EH (cell line): Measurements from ENCODE around the gene CSNK2A1.
A peak's percentile ranks its signal among the peaks of the same experiment; 100 is the strongest.
"Not testable (repeated sequence)": the region's sequence is repeated elsewhere in the genome, so short reads cannot be mapped to it uniquely, and the experiment has no call there.

Experiments
- DNase-seq: peaks from one replicate; pipeline ENCODE4 v3.0.0-alpha.2; 2015; ENCODE audit warnings: low read depth

The CSNK2A1 gene

GRCh38 chr20:543369-544152 lies at the start of gene CSNK2A1:
CSNK2A1 (minus strand) TSS chr20:543790; CDS start chr20:508551, 35,239 bp downstream.
- peak; percentile 95 for DNase-seq

DNA sequence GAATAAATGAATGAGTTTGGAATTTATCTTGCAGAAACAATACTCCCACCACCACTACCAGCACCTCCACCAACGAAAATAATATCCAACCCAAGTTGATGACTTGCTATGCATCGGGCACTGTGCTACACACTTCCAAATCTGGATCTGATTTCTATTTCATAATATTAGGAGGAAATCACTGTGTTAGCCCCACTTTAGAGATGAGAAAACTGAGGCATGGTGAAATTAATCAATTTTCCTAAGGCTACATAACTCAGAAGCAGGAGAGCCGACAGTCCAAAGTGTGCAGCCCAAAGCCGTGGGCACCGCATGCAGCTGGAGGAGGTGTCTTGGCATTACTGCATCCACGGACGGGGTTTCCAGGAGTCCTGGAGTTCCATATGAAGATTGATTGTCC lies 48.9 kb upstream of the CSNK2A1 start:
- no peak for DNase-seq

GRCh38 chr20:591941-592340 lies 48.4 kb upstream of the CSNK2A1 start:
- no peak for DNase-seq

- peak; percentile 10 for DNase-seq
Observed at GRCh38 chr20:588932-589672, 45.5 kb upstream of the CSNK2A1 start.

DNA sequence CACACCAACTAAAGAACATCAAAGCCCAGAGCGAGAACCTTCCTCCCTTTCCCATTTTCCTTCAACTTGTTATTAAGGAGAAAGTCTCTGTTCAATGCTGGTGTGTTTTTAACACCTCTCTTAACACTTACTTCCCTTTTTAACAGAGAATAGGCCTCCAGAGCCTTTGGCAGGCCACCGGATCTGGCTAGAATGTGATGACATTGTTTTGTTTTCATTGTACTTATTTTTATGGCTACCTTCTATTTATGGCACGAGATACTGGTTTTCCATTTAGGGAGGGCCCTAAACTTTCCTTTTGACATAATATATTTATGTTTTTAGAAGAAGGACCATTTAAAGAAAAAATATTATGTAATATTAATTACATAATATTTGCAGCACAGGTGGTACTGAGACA lies 44.9 kb upstream of the CSNK2A1 start:
- no peak for DNase-seq

- DNase-seq = no peak
Observed at GRCh38 chr20:584971-585301, 41.3 kb upstream of the CSNK2A1 start.

DNA sequence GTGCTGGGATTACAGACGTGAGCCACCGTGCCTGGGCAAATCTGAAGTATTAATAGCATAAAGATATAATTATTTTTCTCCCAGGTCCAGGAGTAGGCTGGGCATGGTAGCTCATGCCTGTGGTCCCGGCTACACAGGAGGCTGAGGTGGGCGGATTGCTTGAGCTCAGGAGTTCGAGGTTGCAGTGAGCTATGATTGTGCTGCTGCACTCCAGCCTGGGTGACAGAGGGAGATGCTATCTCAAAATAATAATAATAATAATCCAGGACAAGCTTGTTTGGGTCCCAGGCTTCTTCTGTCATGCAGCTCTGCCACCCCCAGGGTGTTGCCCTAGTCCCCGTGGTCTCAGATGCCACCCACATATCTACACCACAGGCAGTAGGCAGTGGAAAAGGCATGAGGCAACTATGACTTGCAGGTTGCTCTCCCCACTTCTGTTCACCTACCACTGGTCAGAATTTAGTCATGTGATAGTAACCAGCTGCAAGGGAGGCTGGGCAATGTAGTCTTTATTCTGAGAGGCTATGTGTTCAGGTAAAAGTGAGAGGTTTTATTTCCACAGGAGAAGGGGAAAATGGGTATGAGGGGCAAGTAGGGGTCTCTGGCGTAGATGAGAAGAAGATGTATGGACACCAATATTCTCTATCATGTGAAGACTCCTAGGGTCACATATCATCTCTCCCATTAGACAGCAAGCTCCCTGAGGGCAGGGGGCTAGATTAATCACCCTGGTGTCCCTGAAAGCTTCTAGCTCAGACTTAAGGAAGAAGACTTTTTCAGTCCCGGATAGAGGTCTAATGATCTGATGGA lies 40.8 kb upstream of the CSNK2A1 start:
- DNase-seq = no peak

DNA sequence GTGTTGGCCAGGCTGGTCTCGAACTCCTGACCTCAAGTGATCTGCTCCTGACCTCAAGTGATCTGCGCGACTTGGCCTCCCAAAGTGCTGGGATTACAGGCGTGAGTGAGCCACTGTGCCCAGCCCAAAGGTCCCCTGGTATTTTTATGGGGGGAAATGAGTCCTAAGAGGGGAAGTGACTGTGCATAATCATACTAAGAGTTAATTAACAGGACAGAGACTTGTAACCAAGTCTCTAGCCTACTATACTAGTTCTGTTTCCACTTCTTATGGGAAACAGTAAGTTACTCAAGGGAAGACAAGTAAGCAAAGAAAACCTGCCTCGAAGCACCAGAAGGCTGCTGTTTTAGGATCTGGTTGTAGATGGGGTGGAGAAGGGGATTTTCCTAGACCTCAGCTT lies 38.6 kb upstream of the CSNK2A1 start:
- no peak for DNase-seq

DNA sequence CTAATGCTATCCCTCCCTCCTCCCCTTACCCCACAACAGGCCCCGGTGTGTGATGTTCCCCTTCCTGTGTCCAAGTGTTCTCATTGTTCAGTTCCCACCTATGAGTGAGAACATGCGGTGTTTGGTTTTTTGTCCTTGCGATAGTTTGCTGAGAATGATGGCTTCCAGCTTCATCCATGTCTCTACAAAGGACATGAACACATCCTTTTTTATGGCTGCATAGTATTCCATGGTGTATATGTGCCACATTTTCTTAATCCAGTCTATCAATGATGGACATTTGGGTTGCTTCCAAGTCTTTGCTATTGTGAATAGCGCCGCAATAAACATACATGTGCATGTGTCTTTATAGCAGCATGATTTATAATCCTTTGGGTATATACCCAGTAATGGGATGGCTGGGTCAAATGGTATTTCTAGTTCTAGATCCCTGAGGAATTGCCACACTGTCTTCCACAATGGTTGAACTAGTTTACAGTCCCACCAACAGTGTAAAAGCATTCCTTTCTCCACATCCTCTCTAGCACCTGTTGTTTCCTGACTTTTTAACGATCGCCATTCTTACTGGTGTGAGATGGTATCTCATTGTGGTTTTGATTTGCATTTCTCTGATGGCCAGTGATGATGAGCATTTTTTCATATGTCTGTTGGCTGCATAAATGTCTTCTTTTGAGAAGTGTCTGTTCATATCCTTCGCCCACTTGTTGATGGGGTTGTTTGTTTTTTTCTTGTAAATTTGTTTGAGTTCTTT lies 35.5 kb upstream of the CSNK2A1 start:
- DNase-seq = not testable (repeated sequence)

GRCh38 chr20:577167-577791 lies 33.7 kb upstream of the CSNK2A1 start:
- DNase-seq = no peak

DNA sequence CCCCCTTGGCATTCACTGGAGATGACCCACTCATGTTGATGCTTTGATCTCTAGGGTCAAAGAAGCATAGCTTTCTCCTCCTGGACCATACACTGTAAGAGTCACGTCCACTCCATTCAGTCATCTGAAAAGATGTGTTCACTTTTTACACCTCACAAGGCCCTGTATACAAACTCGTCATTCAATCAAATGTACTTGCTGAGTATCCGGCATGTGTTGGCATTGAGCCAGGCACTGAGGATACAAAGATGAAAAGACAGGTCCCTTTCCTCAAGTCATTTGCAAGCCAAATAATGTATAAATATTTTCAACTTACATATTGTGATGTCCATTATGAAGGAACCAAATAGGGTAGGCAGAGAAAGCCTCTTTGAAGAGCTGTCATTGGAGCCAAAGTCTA lies 32.6 kb upstream of the CSNK2A1 start:
- DNase-seq = no peak

DNA sequence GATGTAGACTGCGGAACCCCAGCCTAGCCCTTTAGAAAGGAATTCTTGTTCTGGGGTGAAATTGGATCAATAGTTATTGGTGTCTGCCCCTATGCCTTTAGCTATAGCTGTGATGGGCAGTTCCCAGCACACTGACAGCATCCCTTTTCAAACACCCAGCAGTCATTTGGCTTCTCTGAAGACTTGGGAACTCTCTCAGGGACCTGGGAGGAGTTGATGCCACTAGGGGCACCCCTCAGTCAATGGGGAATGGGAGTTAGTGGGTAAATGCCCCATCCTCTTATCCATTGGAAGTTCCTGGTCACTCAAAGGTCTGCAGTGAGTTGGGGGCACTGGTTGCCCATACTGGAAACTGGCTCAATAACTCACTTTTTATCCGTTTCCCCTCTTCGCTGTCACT lies 31.6 kb upstream of the CSNK2A1 start:
- DNase-seq = no peak

DNA sequence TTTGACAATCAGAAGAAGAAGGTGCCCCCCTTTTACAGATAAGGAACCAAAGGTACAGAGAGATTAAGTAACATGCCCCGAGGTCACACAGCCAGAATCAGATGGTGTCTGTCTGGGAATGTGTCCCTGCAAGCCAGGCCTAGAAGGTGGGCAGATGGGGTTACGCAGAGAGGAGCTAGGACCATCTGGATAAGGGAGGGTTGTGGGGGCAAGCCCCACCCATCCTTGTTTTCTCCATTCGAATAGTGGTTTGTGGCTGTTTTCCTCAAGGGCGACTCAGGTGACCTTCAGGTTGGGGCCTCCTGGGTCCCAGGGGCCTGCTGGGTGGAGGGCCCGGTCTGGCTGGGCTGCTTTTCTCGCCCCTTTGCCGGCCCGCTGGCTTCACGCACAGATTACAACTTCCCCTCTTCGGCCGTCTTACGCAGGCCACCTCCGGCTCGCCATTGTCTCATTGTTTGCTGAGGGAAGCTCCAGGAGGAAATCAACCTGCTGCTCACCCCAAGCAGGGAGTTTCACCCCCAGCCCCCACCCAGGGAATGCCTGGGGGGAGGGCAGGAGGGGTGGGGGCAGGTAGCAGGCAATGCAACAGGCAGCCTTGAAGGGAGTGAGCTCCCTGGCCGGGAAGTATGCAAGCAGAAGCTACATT lies 30.8 kb upstream of the CSNK2A1 start:
- DNase-seq = no peak

DNA sequence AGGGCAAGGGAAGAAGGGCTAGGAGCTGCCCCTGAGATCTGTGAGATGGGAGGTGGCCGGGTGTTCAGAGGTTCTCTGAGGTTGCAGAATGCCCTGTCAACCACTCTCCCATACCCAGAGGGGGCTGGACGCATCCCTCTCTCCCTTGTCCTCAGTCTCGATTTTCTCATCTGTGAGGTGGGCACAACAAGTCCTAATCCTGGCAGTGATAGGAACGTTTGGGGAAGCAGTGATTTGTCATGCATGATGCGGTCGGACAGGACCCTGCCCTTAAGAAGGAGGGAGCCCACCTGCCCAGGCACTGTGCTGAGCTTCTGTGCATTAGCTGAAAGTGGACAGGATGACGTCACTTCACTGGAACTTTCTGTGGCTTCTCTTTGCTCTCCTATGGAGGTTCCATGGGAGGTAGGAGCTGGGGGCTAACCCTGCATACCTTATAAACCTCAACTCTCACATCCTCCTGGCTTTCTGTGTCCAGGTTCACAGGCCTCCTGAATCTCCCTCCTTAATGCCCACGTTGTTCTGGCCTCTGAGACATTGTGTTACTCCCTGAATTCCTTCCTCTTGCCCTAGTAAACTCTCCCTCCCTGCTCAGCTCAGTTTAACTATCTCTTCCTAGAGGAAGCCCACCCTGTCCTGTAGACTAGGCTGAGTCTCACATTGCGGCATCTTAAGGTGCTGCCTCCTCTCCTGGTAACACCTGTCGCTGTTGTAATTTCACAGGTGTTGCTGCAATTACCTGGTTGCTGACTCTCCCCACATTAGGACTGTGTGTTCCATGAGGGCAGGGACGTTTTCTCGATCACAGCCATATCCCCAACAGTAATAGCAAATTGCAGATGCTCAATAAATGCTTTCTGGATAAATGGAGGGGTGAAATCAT lies 30.1 kb upstream of the CSNK2A1 start:
- DNase-seq = no peak

GRCh38 chr20:572727-573126 lies 29.1 kb upstream of the CSNK2A1 start:
- DNase-seq = no peak

GRCh38 chr20:571754-572441 lies 28.3 kb upstream of the CSNK2A1 start:
- DNase-seq = peak; percentile 18

DNA sequence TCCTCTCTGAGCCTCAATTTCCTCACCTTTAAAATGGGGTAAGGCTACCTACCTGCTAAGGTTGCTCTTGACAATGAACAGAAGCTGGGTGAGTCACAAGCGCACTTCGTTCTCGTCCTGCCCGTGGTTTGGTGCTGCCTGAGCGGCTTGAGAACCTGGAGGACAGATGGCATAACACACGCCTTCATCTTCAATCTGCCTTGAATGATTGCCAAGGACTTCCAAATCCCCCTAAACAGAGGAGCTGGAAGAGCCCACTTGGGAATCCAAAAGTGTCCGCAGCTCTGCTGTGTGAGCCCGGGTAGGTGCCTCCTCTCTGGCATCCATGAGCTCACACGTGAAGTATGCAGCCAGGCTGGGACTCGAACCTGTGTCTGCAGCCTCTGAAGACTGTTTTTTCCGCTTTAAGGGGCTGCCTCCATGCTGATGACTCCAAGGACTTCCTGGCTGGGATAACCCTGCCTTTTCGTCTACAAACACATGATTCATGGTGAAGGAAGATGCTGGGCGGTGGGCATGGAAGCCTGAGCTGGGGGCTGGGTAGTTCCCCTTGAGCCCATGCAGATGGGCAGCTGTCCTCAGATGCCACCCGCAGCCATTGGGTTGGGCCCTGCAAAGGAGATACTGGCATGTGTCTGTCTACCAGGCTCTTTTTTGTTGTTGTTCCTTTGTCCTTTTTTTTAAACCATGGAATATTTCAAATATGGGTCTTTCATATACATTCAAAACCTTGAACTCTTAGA lies 25.3 kb upstream of the CSNK2A1 start:
- no peak for DNase-seq

- DNase-seq = no peak
Observed at GRCh38 chr20:568097-568652, 24.6 kb upstream of the CSNK2A1 start.
